ENCODE data around the gene CABCOCO1. TPM values are rescaled to one million over a fixed set of nuclear protein-coding genes. Genes with fewer than 3 reads are reported as not detected.

CABCOCO1 gene
- total RNA-seq, 4 donors from 2014 or later = not detected

GRCh38 chr10:61642150-61642571, 20.6 kb upstream of the CABCOCO1 start:
- no peak for DNase-seq (ENCODE audit: low spot score in 2 of 2)
- TF ChIP-seq POLR2A (IDR thresholded peaks at IDR 0.05) = no peak
- no peak for TF ChIP-seq EP300 (IDR thresholded peaks at IDR 0.05)
- no peak for TF ChIP-seq CTCF (IDR thresholded peaks at IDR 0.05)
- H3K27ac ChIP-seq = no peak overlapping the region
- no peak overlapping the region for H3K4me3 ChIP-seq
- 29 to 46% methylated on average over 2 of the region's 2 CpGs for WGBS, 2 donors
- no peaks in the 10 kb centered on the region for H3K9me3 ChIP-seq
- H3K27me3 ChIP-seq = no peaks in the 10 kb centered on the region
- H3K36me3 ChIP-seq = no peaks in the 10 kb centered on the region
- H3K4me1 ChIP-seq = peaks cover 0 to 15% (median 0%) of the 10 kb centered on the region in 4 donors

- Histone ChIP-seq H3K27ac (no peak overlapping the region), H3K9me3 (no peaks in the 10 kb centered on the region), H3K36me3 (no peaks in the 10 kb centered on the region), H3K4me1 (peaks cover 0 to 15% (median 0%) of the 10 kb centered on the region in 4 donors), H3K27me3 (no peaks in the 10 kb centered on the region), H3K4me3 (no peak overlapping the region)
- DNase-seq (ENCODE audit: low spot score in 2 of 2) = no peak
- 39 to 42% methylated on average over 4 of the region's 4 CpGs for WGBS, 2 donors
- TF ChIP-seq CTCF (IDR thresholded peaks at IDR 0.05) (no peak), EP300 (IDR thresholded peaks at IDR 0.05) (no peak), POLR2A (IDR thresholded peaks at IDR 0.05) (no peak)
Measured at GRCh38 chr10:61642676-61643075, 20.1 kb upstream of the CABCOCO1 start.

- Histone ChIP-seq H3K36me3 (no peaks in the 10 kb centered on the region), H3K27me3 (no peaks in the 10 kb centered on the region), H3K27ac (no peak overlapping the region), H3K9me3 (no peaks in the 10 kb centered on the region), H3K4me1 (peaks cover 0 to 15% (median 0%) of the 10 kb centered on the region in 4 donors), H3K4me3 (no peak overlapping the region)
- DNase-seq (ENCODE audit: low spot score in 2 of 2) = no peak
- WGBS, 2 donors = 50% methylated on average over 1 of the region's 1 CpG
- TF ChIP-seq POLR2A (IDR thresholded peaks at IDR 0.05) = no peak
- no peak for TF ChIP-seq EP300 (IDR thresholded peaks at IDR 0.05)
- no peak for TF ChIP-seq CTCF (IDR thresholded peaks at IDR 0.05)
Measured at GRCh38 chr10:61643316-61643751, 19.4 kb upstream of the CABCOCO1 start.

GRCh38 chr10:61653699-61654098, 9.0 kb upstream of the CABCOCO1 start:
- Histone ChIP-seq H3K4me3 (no peak overlapping the region), H3K4me1 (no peaks in the 10 kb centered on the region), H3K9me3 (no peaks in the 10 kb centered on the region), H3K27me3 (no peaks in the 10 kb centered on the region), H3K27ac (no peak overlapping the region), H3K36me3 (no peaks in the 10 kb centered on the region)
- TF ChIP-seq EP300 (IDR thresholded peaks at IDR 0.05) (no peak), POLR2A (IDR thresholded peaks at IDR 0.05) (no peak), CTCF (IDR thresholded peaks at IDR 0.05) (no peak)
- no peak for DNase-seq (ENCODE audit: low spot score in 2 of 2)
- WGBS, 2 donors = 89 to 91% methylated on average over 2 of the region's 2 CpGs

- DNase-seq (ENCODE audit: low spot score in 2 of 2) = no peak
- Histone ChIP-seq H3K4me3 (no peak overlapping the region), H3K27ac (no peak overlapping the region), H3K27me3 (no peaks in the 10 kb centered on the region), H3K9me3 (no peaks in the 10 kb centered on the region), H3K36me3 (no peaks in the 10 kb centered on the region), H3K4me1 (no peaks in the 10 kb centered on the region)
- no peak for TF ChIP-seq CTCF (IDR thresholded peaks at IDR 0.05)
Measured at GRCh38 chr10:61655335-61655851, 7.3 kb upstream of the CABCOCO1 start.
